ENCODE data around the gene KIZ. TPM values are rescaled to one million over a fixed set of nuclear protein-coding genes. Genes with fewer than 3 reads are reported as not detected.

Gene KIZ
- total RNA-seq, 1 experiment from 2014 or later: 17.6 TPM

DNA sequence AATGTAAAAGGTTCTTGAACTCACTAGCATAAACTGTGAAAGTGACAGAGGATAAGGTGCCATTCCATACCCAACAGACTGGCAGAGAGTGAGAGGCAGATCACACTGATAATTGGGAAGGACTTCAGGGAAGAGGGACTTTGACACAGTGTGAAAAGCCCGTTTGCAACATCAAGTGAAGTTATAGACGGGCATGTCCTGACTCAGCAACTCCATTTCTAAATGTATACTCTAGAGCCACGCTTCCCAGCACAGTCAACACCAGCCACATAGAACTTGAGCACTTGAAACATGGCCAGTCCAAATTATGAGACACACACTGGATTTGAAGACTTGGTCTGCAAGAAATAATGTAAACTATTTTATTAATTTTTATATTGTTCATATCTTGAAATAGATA, 131.3 kb downstream of the KIZ start:
- POLR2A ChIA-PET: no interaction called here

DNA sequence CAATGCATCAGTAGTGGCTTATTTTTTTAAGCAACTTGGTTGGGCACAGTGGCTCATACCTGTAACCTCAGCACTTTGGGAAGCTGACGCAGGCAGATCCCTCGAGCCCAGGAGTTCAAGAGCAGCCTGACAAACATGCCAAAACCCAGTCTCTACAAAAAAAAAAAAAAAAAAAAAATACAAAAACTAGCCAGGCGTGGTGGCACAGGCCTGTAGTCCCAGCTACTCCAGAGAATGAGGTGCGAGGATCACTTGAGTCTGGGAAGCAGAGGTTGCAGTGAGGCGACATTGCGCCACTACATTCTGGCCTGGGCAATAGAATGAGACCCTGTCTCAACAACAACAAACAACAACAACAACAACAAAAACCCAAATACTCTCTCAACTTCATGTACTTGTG, 132.5 kb downstream of the KIZ start:
- H3K4me3 ChIP-seq (replicated peaks in 1 of 2; ENCODE audit: low read depth in 1 of 2, low read length in 2 of 2): no peak overlapping the region
- no peak for ATAC-seq
- H4K20me1 ChIP-seq (ENCODE audit: insufficient read depth): no peaks in the 10 kb centered on the region
- intact Hi-C loops (cut with micrococcal nuclease): no loop called here
- DNase-seq (ENCODE audit: low read depth, low spot score): no peak
- H3K4me2 ChIP-seq (ENCODE audit: low read length): no peak overlapping the region
- H3K4me1 ChIP-seq (ENCODE audit: control insufficient read depth in 1 of 2, insufficient read depth in 2 of 2, low read length in 2 of 2): no peaks in the 10 kb centered on the region
- no peaks in the 10 kb centered on the region for H3K9me3 ChIP-seq (ENCODE audit: control insufficient read depth in 1 of 2, insufficient read depth in 1 of 2, low read depth in 1 of 2, low read length in 2 of 2)
- no peaks in the 10 kb centered on the region for H3K36me3 ChIP-seq (ENCODE audit: control insufficient read depth in 1 of 2, insufficient read depth in 2 of 2, low read length in 2 of 2)
- H3K27ac ChIP-seq (ENCODE audit: low read depth, low read length): no peak overlapping the region
- CTCF ChIA-PET: no interaction called here
- no peaks in the 10 kb centered on the region for H3K9me2 ChIP-seq (ENCODE audit: insufficient read depth)
- RAD21 ChIA-PET (ENCODE audit: low non-redundant PET in 1 of 2, low total read pairs in 2 of 2, uncharacterized antibody in 2 of 2, unreplicated experiment in 2 of 2): no interaction called here
- no peak overlapping the region for H2AFZ ChIP-seq (ENCODE audit: low read depth, low read length, poor library complexity, severe bottlenecking)
- TF ChIP-seq, protein P1, sequence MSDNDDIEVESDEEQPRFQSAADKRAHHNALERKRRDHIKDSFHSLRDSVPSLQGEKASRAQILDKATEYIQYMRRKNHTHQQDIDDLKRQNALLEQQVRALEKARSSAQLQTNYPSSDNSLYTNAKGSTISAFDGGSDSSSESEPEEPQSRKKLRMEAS (IDR thresholded peaks at IDR 0.05): no peak
- TF ChIP-seq ZNF274 (IDR thresholded peaks at IDR 0.05; ENCODE audit: low read depth, low read length) (no peak), FOSL1 (IDR thresholded peaks at IDR 0.05; ENCODE audit: low read depth) (no peak), SIN3A (IDR thresholded peaks at IDR 0.05; ENCODE audit: low read depth) (no peak), EGR1 (IDR thresholded peaks at IDR 0.05; ENCODE audit: low read depth) (no peak), POLR2A (IDR thresholded peaks at IDR 0.05; ENCODE audit: borderline replicate concordance, extremely low read depth, insufficient read depth, insufficient read length) (no peak), ZFX (IDR thresholded peaks at IDR 0.05) (no peak), RAD21 (IDR thresholded peaks at IDR 0.05; ENCODE audit: low read depth) (no peak), TCF7L2 (IDR thresholded peaks at IDR 0.05; ENCODE audit: borderline replicate concordance, extremely low read depth, insufficient read depth, insufficient read length) (no peak), SP1 (IDR thresholded peaks at IDR 0.05; ENCODE audit: low read depth) (no peak), YY1 (IDR thresholded peaks at IDR 0.05; ENCODE audit: extremely low read depth, insufficient replicate concordance, low read depth, low read length) (no peak), EZH2 (IDR thresholded peaks at IDR 0.05) (no peak), ELF1 (IDR thresholded peaks at IDR 0.05; ENCODE audit: borderline replicate concordance, low read depth) (no peak), CEBPB (IDR thresholded peaks at IDR 0.05; ENCODE audit: low read depth) (no peak)
- TF ChIP-seq, protein P2, sequence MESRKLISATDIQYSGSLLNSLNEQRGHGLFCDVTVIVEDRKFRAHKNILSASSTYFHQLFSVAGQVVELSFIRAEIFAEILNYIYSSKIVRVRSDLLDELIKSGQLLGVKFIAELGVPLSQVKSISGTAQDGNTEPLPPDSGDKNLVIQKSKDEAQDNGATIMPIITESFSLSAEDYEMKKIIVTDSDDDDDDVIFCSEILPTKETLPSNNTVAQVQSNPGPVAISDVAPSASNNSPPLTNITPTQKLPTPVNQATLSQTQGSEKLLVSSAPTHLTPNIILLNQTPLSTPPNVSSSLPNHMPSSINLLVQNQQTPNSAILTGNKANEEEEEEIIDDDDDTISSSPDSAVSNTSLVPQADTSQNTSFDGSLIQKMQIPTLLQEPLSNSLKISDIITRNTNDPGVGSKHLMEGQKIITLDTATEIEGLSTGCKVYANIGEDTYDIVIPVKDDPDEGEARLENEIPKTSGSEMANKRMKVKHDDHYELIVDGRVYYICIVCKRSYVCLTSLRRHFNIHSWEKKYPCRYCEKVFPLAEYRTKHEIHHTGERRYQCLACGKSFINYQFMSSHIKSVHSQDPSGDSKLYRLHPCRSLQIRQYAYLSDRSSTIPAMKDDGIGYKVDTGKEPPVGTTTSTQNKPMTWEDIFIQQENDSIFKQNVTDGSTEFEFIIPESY (IDR thresholded peaks at IDR 0.05; ENCODE audit: extremely low read depth, insufficient replicate concordance, low read length): no peak
- TF ChIP-seq, protein P3, sequence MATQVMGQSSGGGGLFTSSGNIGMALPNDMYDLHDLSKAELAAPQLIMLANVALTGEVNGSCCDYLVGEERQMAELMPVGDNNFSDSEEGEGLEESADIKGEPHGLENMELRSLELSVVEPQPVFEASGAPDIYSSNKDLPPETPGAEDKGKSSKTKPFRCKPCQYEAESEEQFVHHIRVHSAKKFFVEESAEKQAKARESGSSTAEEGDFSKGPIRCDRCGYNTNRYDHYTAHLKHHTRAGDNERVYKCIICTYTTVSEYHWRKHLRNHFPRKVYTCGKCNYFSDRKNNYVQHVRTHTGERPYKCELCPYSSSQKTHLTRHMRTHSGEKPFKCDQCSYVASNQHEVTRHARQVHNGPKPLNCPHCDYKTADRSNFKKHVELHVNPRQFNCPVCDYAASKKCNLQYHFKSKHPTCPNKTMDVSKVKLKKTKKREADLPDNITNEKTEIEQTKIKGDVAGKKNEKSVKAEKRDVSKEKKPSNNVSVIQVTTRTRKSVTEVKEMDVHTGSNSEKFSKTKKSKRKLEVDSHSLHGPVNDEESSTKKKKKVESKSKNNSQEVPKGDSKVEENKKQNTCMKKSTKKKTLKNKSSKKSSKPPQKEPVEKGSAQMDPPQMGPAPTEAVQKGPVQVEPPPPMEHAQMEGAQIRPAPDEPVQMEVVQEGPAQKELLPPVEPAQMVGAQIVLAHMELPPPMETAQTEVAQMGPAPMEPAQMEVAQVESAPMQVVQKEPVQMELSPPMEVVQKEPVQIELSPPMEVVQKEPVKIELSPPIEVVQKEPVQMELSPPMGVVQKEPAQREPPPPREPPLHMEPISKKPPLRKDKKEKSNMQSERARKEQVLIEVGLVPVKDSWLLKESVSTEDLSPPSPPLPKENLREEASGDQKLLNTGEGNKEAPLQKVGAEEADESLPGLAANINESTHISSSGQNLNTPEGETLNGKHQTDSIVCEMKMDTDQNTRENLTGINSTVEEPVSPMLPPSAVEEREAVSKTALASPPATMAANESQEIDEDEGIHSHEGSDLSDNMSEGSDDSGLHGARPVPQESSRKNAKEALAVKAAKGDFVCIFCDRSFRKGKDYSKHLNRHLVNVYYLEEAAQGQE (IDR thresholded peaks at IDR 0.05; ENCODE audit: low read depth): no peak
- no TSS peak for BruUV-seq (replicated peaks)
- no peaks in the 10 kb centered on the region for H3K79me2 ChIP-seq (ENCODE audit: insufficient read depth, low read length)
- H3K9ac ChIP-seq (ENCODE audit: low read length): no peak overlapping the region
- POLR2A ChIA-PET: no interaction called here
- no peaks in the 10 kb centered on the region for H3K27me3 ChIP-seq (ENCODE audit: insufficient read depth, low read length)

More for the DNA sequence above, 131.3 kb downstream of the KIZ start:
- ATAC-seq (no peak), DNase-seq (ENCODE audit: low read depth, low spot score) (no peak)
- H3K4me3 ChIP-seq (replicated peaks in 1 of 2; ENCODE audit: low read depth in 1 of 2, low read length in 2 of 2): no peak overlapping the region
- no peaks in the 10 kb centered on the region for H3K36me3 ChIP-seq (ENCODE audit: control insufficient read depth in 1 of 2, insufficient read depth in 2 of 2, low read length in 2 of 2)
- CTCF ChIA-PET: no interaction called here
- H3K9me2 ChIP-seq (ENCODE audit: insufficient read depth): no peaks in the 10 kb centered on the region
- H2AFZ ChIP-seq (ENCODE audit: low read depth, low read length, poor library complexity, severe bottlenecking): no peak overlapping the region
- intact Hi-C loops (cut with micrococcal nuclease): no loop called here
- H3K9me3 ChIP-seq (ENCODE audit: control insufficient read depth in 1 of 2, insufficient read depth in 1 of 2, low read depth in 1 of 2, low read length in 2 of 2): no peaks in the 10 kb centered on the region
- H4K20me1 ChIP-seq (ENCODE audit: insufficient read depth): no peaks in the 10 kb centered on the region
- TF ChIP-seq FOSL1 (IDR thresholded peaks at IDR 0.05; ENCODE audit: low read depth) (no peak), CEBPB (IDR thresholded peaks at IDR 0.05; ENCODE audit: low read depth) (no peak)
- no peak overlapping the region for H3K4me2 ChIP-seq (ENCODE audit: low read length)
- no peaks in the 10 kb centered on the region for H3K79me2 ChIP-seq (ENCODE audit: insufficient read depth, low read length)
- H3K27ac ChIP-seq (ENCODE audit: low read depth, low read length): no peak overlapping the region
- no peak overlapping the region for H3K9ac ChIP-seq (ENCODE audit: low read length)
- no peaks in the 10 kb centered on the region for H3K4me1 ChIP-seq (ENCODE audit: control insufficient read depth in 1 of 2, insufficient read depth in 2 of 2, low read length in 2 of 2)
- no TSS peak for BruUV-seq (replicated peaks)
- H3K27me3 ChIP-seq (ENCODE audit: insufficient read depth, low read length): no peaks in the 10 kb centered on the region
- RAD21 ChIA-PET (ENCODE audit: low non-redundant PET in 1 of 2, low total read pairs in 2 of 2, uncharacterized antibody in 2 of 2, unreplicated experiment in 2 of 2): interaction anchor here in 1 of 2 experiments (0.7 kb wide), 1 partner anchor 238 kb away, joined by 3 read pairs; no protein-coding TSS in a partner anchor
